OCI-LY7 (cell line): ENCODE results near the gene TNFRSF12A. TPM values are rescaled to one million over a fixed set of nuclear protein-coding genes. Genes with fewer than 3 reads are reported as not detected.
"Not testable (repeated sequence)": the region's sequence is repeated elsewhere in the genome, so short reads cannot be mapped to it uniquely, and the experiment has no call there.

Source experiments
- BruUV-seq: library from RNA; stranded (reverse); fragments of 400-500 nt; replicated peaks from 2 replicates; lab custom pipeline; 2021; lab: Mats Ljungman, UMichigan
- CTCF ChIA-PET: fragments of 300-600 bp; sonication (Branson Sonifier 250); formaldehyde crosslinking; loops from one replicate; lab custom pipeline; 2022; ENCODE audit warnings: antibody characterized with exemption; ENCODE audit not compliant: unreplicated experiment; lab: Charles Lee
- POLR2A ChIA-PET: fragments of 300-600 bp; sonication (Branson Sonifier 250); formaldehyde crosslinking; loops from one replicate; lab custom pipeline; 2022; ENCODE audit warnings: antibody characterized with exemption; lab: Charles Lee
- DNase-seq: peaks from one replicate; pipeline ENCODE4 v3.0.0-alpha.2; 2015; ENCODE audit warnings: low spot score
- H2AFZ ChIP-seq: fragments of 200-600 bp; sonication (generic), shearing (Covaris generic); 2 replicates; pipeline ENCODE4 v1.6.1; 2014; ENCODE audit warnings: mild to moderate bottlenecking, antibody characterized with exemption, low read length, moderate library complexity
- H3K27ac ChIP-seq: fragments of 200-600 bp; sonication (generic); 2 replicates; pipeline ENCODE4 v1.5.1; 2014; ENCODE audit warnings: mixed run types, low read depth, mild to moderate bottlenecking, moderate library complexity, low read length, inconsistent platforms; ENCODE audit not compliant: poor library complexity, severe bottlenecking
- H3K36me3 ChIP-seq: fragments of 200-600 bp; sonication (generic); 2 replicates; pipeline ENCODE4 v1.6.1; 2014; ENCODE audit warnings: mild to moderate bottlenecking, antibody characterized with exemption, low read length, moderate library complexity, mixed read lengths; ENCODE audit not compliant: insufficient read depth
- H3K4me1 ChIP-seq: fragments of 200-600 bp; sonication (generic); 2 replicates; pipeline ENCODE4 v1.5.1; 2014; ENCODE audit warnings: mild to moderate bottlenecking, low read length; ENCODE audit not compliant: insufficient read depth, poor library complexity, severe bottlenecking
- H3K4me2 ChIP-seq: fragments of 200-600 bp; sonication (generic); 2 replicates; pipeline ENCODE4 v1.6.1; 2014; ENCODE audit warnings: mild to moderate bottlenecking, low read length
- H3K4me3 ChIP-seq: fragments of 200-600 bp; sonication (generic); 2 replicates; pipeline ENCODE4 v1.5.1; 2014; ENCODE audit warnings: mild to moderate bottlenecking, low read depth, low read length; ENCODE audit not compliant: poor library complexity, severe bottlenecking
- H3K79me2 ChIP-seq: fragments of 200-600 bp; sonication (generic); 2 replicates; pipeline ENCODE4 v1.6.1; 2016; ENCODE audit warnings: low read depth, mild to moderate bottlenecking, low read length, moderate library complexity, mixed read lengths; ENCODE audit not compliant: insufficient read depth
- H3K9me2 ChIP-seq: fragments of 200-600 bp; sonication (generic); 2 replicates; pipeline ENCODE4 v1.6.1; 2016; ENCODE audit warnings: mild to moderate bottlenecking, low read length, mixed read lengths; ENCODE audit not compliant: insufficient read depth
- H3K9me3 ChIP-seq: fragments of 200-600 bp; sonication (generic); 2 replicates; pipeline ENCODE4 v1.6.1; 2014; ENCODE audit warnings: mild to moderate bottlenecking, mixed run types, low read length, mixed read lengths
- H4K20me1 ChIP-seq: fragments of 200-600 bp; sonication (generic); 2 replicates; pipeline ENCODE4 v1.6.1; 2014; ENCODE audit warnings: mild to moderate bottlenecking, antibody characterized with exemption, low read length, moderate library complexity, mixed read lengths; ENCODE audit not compliant: insufficient read depth
- EZH2phosphoT487 ChIP-seq: fragments of 200-600 bp; sonication (generic); IDR thresholded peaks from 2 replicates; pipeline ENCODE4 v1.6.1; 2018; ENCODE audit warnings: low read depth, borderline replicate concordance, mild to moderate bottlenecking, mixed run types, antibody characterized with exemption, low read length, moderate library complexity, mixed read lengths
- intact Hi-C: fragments of 100-400 bp; cut with micrococcal nuclease; formaldehyde crosslinking; loops from one replicate; pipeline ENCODE4 v1.10.0; 2022; ENCODE audit not compliant: unreplicated experiment
- total RNA-seq, 2 experiments: library from RNA; depleted of rRNA in 1 of 2; stranded (reverse); fragments of >200 nt in 1 of 2; shearing (Covaris generic) in 1 of 2; gene quantifications; 2 replicates each; pipeline ENCODE4 v1.2.3, GENCODE V29; 2014 to 2022
- TF ChIP-seq, protein P1 (sequence below): fragments of 200-600 bp; sonication (generic); conservative IDR thresholded peaks from 2 replicates; pipeline ENCODE4 v1.5.1; 2014; ENCODE audit warnings: mild to moderate bottlenecking, antibody characterized with exemption, low read length, moderate library complexity, mixed read lengths

TNFRSF12A gene
- total RNA-seq, 2 experiments from 2014 or later = 1.9 to 4.9 TPM

DNA sequence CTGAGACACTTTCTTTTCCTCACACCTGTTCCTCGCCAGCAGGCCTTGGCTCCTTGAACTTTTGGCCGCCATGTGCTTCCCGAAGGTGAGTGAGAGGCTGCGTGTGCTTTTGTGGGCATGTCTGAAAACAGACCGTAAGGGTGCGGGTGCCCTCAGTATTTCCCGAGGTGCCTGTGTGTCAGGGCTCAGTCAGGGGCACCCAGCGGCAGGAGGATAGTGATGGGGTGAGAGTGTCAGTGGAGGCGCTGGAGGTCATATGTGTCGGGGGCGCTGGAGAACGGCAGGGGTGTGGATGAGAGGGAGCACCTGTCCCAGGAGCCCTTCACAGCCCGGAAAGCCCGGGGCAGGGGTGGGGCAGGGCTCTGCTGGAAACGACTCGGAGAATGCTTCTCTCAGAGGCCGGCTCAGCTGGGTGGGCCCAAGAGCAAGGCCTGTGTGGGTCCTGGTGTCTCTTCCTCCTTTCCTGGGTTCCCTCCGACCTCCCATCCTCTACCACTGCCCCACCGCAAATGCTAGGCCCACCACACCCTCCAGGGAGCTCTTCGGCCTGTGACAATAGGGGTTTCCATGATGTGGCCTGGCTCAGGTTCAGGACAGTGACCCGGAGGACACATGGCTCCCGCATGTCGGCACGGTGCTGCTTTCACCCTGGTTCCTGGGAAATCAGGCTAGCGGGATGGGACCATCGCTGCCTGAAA is 45.7 kb downstream of the TNFRSF12A start:
- ChIA-PET CTCF (no interaction called here), POLR2A (no interaction called here)
- H3K4me3 ChIP-seq = no peak overlapping the region
- no peak overlapping the region for H3K4me2 ChIP-seq
- no peaks in the 10 kb centered on the region for H4K20me1 ChIP-seq
- DNase-seq = no peak
- BruUV-seq = no TSS peak
- no peaks in the 10 kb centered on the region for H3K9me3 ChIP-seq
- no peak for TF ChIP-seq EZH2phosphoT487
- TF ChIP-seq, protein P1, sequence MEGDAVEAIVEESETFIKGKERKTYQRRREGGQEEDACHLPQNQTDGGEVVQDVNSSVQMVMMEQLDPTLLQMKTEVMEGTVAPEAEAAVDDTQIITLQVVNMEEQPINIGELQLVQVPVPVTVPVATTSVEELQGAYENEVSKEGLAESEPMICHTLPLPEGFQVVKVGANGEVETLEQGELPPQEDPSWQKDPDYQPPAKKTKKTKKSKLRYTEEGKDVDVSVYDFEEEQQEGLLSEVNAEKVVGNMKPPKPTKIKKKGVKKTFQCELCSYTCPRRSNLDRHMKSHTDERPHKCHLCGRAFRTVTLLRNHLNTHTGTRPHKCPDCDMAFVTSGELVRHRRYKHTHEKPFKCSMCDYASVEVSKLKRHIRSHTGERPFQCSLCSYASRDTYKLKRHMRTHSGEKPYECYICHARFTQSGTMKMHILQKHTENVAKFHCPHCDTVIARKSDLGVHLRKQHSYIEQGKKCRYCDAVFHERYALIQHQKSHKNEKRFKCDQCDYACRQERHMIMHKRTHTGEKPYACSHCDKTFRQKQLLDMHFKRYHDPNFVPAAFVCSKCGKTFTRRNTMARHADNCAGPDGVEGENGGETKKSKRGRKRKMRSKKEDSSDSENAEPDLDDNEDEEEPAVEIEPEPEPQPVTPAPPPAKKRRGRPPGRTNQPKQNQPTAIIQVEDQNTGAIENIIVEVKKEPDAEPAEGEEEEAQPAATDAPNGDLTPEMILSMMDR = no peak
- H3K79me2 ChIP-seq = no peaks in the 10 kb centered on the region
- no peaks in the 10 kb centered on the region for H3K9me2 ChIP-seq
- H2AFZ ChIP-seq = no peak overlapping the region
- H3K27ac ChIP-seq = no peak overlapping the region
- no peaks in the 10 kb centered on the region for H3K36me3 ChIP-seq
- H3K4me1 ChIP-seq = no peaks in the 10 kb centered on the region
- intact Hi-C loops = no loop called here

DNA sequence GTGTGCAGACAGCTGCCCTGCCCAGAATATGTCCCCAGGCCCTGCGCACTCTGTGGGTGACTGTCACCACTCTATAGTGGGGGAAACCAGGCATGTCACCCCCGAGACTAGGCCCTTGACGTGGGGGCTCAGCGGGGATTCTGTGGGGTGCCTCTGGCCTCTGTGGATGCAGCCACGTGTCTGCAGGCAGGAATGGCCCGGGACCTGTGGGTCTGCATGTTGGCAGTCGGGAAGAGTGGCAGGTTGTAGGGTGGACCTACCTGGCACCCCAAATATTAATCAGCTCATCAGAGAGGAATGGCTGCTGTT is 46.2 kb downstream of the TNFRSF12A start:
- H3K27ac ChIP-seq = no peak overlapping the region
- CTCF ChIA-PET = no interaction called here
- TF ChIP-seq EZH2phosphoT487 = no peak
- TF ChIP-seq, protein P1 = no peak
- H3K9me3 ChIP-seq = no peaks in the 10 kb centered on the region
- no peaks in the 10 kb centered on the region for H3K36me3 ChIP-seq
- no peaks in the 10 kb centered on the region for H3K9me2 ChIP-seq
- H3K4me2 ChIP-seq = no peak overlapping the region
- H3K79me2 ChIP-seq = no peaks in the 10 kb centered on the region
- H3K4me3 ChIP-seq = no peak overlapping the region
- POLR2A ChIA-PET = no interaction called here
- no peak overlapping the region for H2AFZ ChIP-seq
- no peak for DNase-seq
- no peaks in the 10 kb centered on the region for H4K20me1 ChIP-seq
- H3K4me1 ChIP-seq = no peaks in the 10 kb centered on the region
- intact Hi-C loops = no loop called here
- no TSS peak for BruUV-seq

DNA sequence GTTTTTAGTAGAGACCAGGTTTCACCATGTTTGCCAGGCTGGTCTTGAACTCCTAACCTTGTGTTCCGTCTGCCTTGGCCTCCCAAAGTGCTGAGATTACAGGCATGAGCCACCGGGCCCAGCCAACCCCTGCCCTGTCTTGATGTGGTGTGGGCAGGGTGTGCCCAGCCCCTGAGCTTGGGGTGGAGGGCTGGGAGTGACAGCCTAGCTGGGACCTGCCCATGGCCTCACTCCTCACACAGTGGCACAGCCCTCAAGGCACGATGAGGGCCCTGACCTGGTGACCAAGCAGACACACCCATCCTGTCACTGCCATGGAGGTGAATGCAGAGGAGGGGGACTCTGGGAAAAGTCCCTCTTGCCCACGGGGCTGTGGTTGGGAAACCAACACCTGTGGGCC is 48.3 kb downstream of the TNFRSF12A start:
- BruUV-seq = no TSS peak

DNA sequence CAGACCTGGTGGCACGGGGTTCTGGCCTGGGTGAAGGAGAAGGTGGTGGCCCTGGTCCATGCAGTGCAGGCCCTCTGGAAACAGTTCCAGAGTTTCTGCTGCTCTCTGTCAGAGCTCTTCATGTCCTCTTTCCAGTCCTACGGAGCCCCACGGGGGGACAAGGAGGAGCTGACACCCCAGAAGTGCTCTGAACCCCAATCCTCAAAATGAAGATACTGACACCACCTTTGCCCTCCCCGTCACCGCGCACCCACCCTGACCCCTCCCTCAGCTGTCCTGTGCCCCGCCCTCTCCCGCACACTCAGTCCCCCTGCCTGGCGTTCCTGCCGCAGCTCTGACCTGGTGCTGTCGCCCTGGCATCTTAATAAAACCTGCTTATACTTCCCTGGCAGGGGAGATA is 49.0 kb downstream of the TNFRSF12A start:
- H3K27ac ChIP-seq, BruUV-seq, H3K4me2 ChIP-seq, H3K9me3 ChIP-seq, H3K9me2 ChIP-seq, H4K20me1 ChIP-seq, H2AFZ ChIP-seq, H3K36me3 ChIP-seq, H3K79me2 ChIP-seq, intact Hi-C loops, H3K4me1 ChIP-seq, DNase-seq, H3K4me3 ChIP-seq: not testable (repeated sequence)
- CTCF ChIA-PET = interaction anchor here (0.5 kb wide), 1 partner anchor 54 kb away, joined by 4 read pairs; no protein-coding TSS in a partner anchor
- POLR2A ChIA-PET = interaction anchor here (0.5 kb wide), 1 partner anchor 15 kb away, joined by 5 read pairs; no protein-coding TSS in a partner anchor

More for the DNA sequence above, 48.3 kb downstream of the TNFRSF12A start:
- H3K4me1 ChIP-seq = no peaks in the 10 kb centered on the region
- TF ChIP-seq EZH2phosphoT487 = no peak
- TF ChIP-seq, protein P1 = no peak
- POLR2A ChIA-PET = no interaction called here
- no peaks in the 10 kb centered on the region for H3K79me2 ChIP-seq
- no peak overlapping the region for H3K4me2 ChIP-seq
- CTCF ChIA-PET = interaction anchor here (0.5 kb wide), 1 partner anchor 55 kb away, joined by 4 read pairs; no protein-coding TSS in a partner anchor
- no peak for DNase-seq
- no peaks in the 10 kb centered on the region for H3K9me3 ChIP-seq
- H2AFZ ChIP-seq = no peak overlapping the region
- H3K4me3 ChIP-seq = no peak overlapping the region
- H4K20me1 ChIP-seq = no peaks in the 10 kb centered on the region
- H3K9me2 ChIP-seq = no peaks in the 10 kb centered on the region
- H3K36me3 ChIP-seq = no peaks in the 10 kb centered on the region
- no peak overlapping the region for H3K27ac ChIP-seq
- intact Hi-C loops = no loop called here
